ENCODE data around the gene TEX51. TPM values are rescaled to one million over a fixed set of nuclear protein-coding genes. Genes with fewer than 3 reads are reported as not detected.

Gene TEX51
- polyA plus RNA-seq, 1 experiment, result not detected

DNA sequence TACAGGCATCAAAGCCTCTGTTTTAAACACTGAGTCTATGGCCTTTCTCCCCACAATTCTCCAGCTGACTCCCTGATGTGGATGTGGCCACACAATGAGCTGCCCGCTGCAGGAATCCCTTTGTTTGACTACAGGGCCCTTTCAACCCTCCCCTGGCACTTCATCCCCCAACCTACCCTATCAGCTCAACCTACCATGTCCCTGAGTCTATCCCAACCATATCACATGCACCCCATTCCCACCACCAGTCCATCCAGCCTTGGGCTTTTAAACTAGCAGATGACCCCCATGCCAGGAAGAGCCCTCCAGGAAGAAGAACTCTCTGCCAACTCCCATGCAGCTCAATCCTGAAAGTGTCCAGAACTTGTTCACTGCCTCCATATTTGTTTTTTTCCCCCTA lies 46.9 kb upstream of the TEX51 start:
- Histone ChIP-seq H3K27ac (ENCODE audit: low read depth, low read length) (no peak overlapping the region), H3K27me3 (ENCODE audit: control insufficient read depth, insufficient read depth, low read length) (peaks cover 5% of the 10 kb centered on the region), H3K9me3 (ENCODE audit: control insufficient read depth, insufficient read depth, low read length) (no peaks in the 10 kb centered on the region), H3K4me3 (ENCODE audit: low read depth, low read length) (no peak overlapping the region)
- no peak for TF ChIP-seq CTCF (IDR thresholded peaks at IDR 0.05; ENCODE audit: low read depth, low read length)
- CTCF ChIA-PET, result no interaction called here
- POLR2A ChIA-PET, result no interaction called here
- DNase-seq (ENCODE audit: low read depth, low spot score), result no peak

DNA sequence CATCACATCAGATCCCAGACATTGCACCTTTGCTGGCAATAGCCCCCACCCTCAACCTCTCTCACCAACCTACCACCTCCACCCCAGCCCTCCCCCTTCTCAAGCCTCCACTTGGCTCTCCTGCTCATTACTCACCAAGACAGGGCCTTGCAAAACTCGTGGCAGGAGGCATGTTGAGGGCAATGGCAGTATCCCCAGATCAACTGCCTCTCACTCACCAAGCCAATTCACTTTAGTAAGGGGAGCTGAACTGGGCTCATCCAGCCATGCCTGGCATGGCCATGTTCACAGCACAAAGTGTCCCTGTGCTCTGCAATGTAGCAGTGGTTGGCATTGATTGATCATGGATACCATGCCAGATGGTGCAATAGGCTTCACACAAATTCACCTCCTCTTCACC lies 46.3 kb upstream of the TEX51 start:
- TF ChIP-seq CTCF (IDR thresholded peaks at IDR 0.05; ENCODE audit: low read depth, low read length), result no peak
- CTCF ChIA-PET, result interaction anchor here (0.7 kb wide), 1 partner anchor 1560 kb away, joined by 9 read pairs; no protein-coding TSS in a partner anchor
- POLR2A ChIA-PET, result no interaction called here

DNA sequence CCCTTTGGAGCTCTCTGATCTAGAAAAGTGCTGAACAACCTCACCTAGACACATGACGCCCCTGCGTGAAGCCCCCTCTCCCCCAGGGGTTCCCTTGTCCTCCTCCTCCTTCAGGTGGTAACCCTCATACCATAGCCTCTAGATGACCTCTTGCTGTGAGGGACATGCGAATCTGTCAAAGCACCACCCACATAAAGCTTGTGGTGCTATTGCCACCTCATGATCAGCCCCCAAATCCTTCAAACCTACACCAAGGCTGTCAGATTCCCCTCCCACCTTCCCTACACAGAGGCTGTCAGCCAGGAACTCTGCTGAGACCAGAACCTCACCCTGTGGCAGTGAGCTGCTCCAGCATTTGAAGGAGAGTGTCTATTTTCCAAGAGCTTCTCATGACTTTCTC lies 43.1 kb upstream of the TEX51 start:
- ChIA-PET CTCF (interaction anchor here (1.0 kb wide), 1 partner anchor 31 kb away, joined by 3 read pairs; no protein-coding TSS in a partner anchor), POLR2A (no interaction called here)
- H3K27me3 ChIP-seq (ENCODE audit: control insufficient read depth, insufficient read depth, low read length), result no peaks in the 10 kb centered on the region
- no peak overlapping the region for H3K4me3 ChIP-seq (ENCODE audit: low read depth, low read length)
- no peak overlapping the region for H3K27ac ChIP-seq (ENCODE audit: low read depth, low read length)
- DNase-seq (ENCODE audit: low read depth, low spot score), result no peak
- H3K9me3 ChIP-seq (ENCODE audit: control insufficient read depth, insufficient read depth, low read length), result no peaks in the 10 kb centered on the region
- TF ChIP-seq CTCF (IDR thresholded peaks at IDR 0.05; ENCODE audit: low read depth, low read length), result no peak

More for the DNA sequence above, 46.3 kb upstream of the TEX51 start:
- DNase-seq (ENCODE audit: low read depth, low spot score), result no peak
- Histone ChIP-seq H3K9me3 (ENCODE audit: control insufficient read depth, insufficient read depth, low read length) (no peaks in the 10 kb centered on the region), H3K4me3 (ENCODE audit: low read depth, low read length) (no peak overlapping the region), H3K27me3 (ENCODE audit: control insufficient read depth, insufficient read depth, low read length) (peaks cover 5% of the 10 kb centered on the region), H3K27ac (ENCODE audit: low read depth, low read length) (peak overlapping the region; percentile 2)

DNA sequence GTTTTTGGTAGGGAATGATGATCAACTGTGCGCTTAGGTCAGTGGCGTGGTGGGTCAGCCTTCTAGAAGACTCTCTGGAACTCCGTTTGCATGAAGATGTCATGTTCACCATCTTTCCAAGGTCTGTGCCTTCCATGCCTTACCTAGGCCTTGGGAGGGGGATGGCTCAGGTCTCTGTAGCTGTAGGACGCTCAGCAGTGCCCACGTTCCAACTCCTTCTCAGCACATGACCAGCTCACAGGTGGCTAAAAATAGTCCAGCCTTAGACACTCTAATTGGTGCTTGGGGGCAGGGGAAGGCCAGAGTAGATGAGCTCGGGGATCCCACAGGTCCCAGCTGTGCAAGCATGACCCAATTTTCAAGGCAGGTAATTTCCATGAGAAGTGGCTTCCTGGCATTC lies 42.3 kb upstream of the TEX51 start:
- ChIA-PET POLR2A (no interaction called here), CTCF (no interaction called here)
- H3K4me3 ChIP-seq (ENCODE audit: low read depth, low read length), result no peak overlapping the region
- no peak for TF ChIP-seq CTCF (IDR thresholded peaks at IDR 0.05; ENCODE audit: low read depth, low read length)
- H3K9me3 ChIP-seq (ENCODE audit: control insufficient read depth, insufficient read depth, low read length), result no peaks in the 10 kb centered on the region
- no peaks in the 10 kb centered on the region for H3K27me3 ChIP-seq (ENCODE audit: control insufficient read depth, insufficient read depth, low read length)
- H3K27ac ChIP-seq (ENCODE audit: low read depth, low read length), result no peak overlapping the region
- no peak for DNase-seq (ENCODE audit: low read depth, low spot score)

GRCh38 chr2:126857502-126857901 lies 41.2 kb upstream of the TEX51 start:
- TF ChIP-seq CTCF (IDR thresholded peaks at IDR 0.05; ENCODE audit: low read depth, low read length), result no peak

More at GRCh38 chr2:126857502-126857901, 41.2 kb upstream of the TEX51 start:
- POLR2A ChIA-PET, result no interaction called here
- no peak for DNase-seq (ENCODE audit: low read depth, low spot score)
- Histone ChIP-seq H3K9me3 (ENCODE audit: control insufficient read depth, insufficient read depth, low read length) (no peaks in the 10 kb centered on the region), H3K4me3 (ENCODE audit: low read depth, low read length) (no peak overlapping the region), H3K27me3 (ENCODE audit: control insufficient read depth, insufficient read depth, low read length) (no peaks in the 10 kb centered on the region), H3K27ac (ENCODE audit: low read depth, low read length) (no peak overlapping the region)
- CTCF ChIA-PET, result no interaction called here

Data from AG04450 (cell line).